HepG2 (cell line): Measurements from ENCODE around the gene SELENOS. TPM values are rescaled to one million over a fixed set of nuclear protein-coding genes. Genes with fewer than 3 reads are reported as not detected.

ENCODE experiments used
- CEBPG ChIP-seq: IDR thresholded peaks from 2 replicates; pipeline ENCODE4 v1.6.1; 2016
- ELF1 ChIP-seq: sonication (generic); formaldehyde crosslinking; IDR thresholded peaks from 2 replicates; pipeline ENCODE4 v1.4.0; 2020; ENCODE audit warnings: missing genetic modification reagents
- GATAD2A ChIP-seq: IDR thresholded peaks from 2 replicates; pipeline ENCODE4 v1.6.1; 2016
- HNF4G ChIP-seq, 2 experiments: sonication (generic) in 1 of 2; formaldehyde crosslinking in 1 of 2; IDR thresholded peaks; 2 replicates each; pipeline versions ENCODE4 v1.4.0 to v1.6.1; 2011 to 2020; ENCODE audit warnings: borderline replicate concordance in 2 of 2, low read depth in 2 of 2, mild to moderate bottlenecking in 2 of 2, low read length in 1 of 2, missing genetic modification reagents in 1 of 2, moderate library complexity in 1 of 2
- HNRNPLL ChIP-seq: fragments of 200-400 bp; formaldehyde crosslinking; IDR thresholded peaks from 2 replicates; pipeline ENCODE4 v1.6.1; 2017; ENCODE audit warnings: mild to moderate bottlenecking, low read depth, low read length; ENCODE audit not compliant: poor library complexity, severe bottlenecking
- JUN ChIP-seq: sonication (generic); formaldehyde crosslinking; IDR thresholded peaks from 2 replicates; pipeline ENCODE4 v1.4.0; 2020; ENCODE audit warnings: mild to moderate bottlenecking, missing genetic modification reagents
- KAT8 ChIP-seq: IDR thresholded peaks from 2 replicates; pipeline ENCODE4 v1.6.1; 2016; ENCODE audit warnings: missing genetic modification reagents, missing compliant biosample characterization
- MAFF ChIP-seq: IDR thresholded peaks from 2 replicates; pipeline ENCODE4 v1.6.1; 2011; ENCODE audit warnings: low read depth, low read length, improper control_type of control experiment
- MED1 ChIP-seq: sonication (generic); formaldehyde crosslinking; IDR thresholded peaks from 2 replicates; pipeline ENCODE4 v1.4.0; 2020; ENCODE audit warnings: missing genetic modification reagents
- NFKBIZ ChIP-seq: IDR thresholded peaks from 2 replicates; pipeline ENCODE4 v1.6.1; 2018; ENCODE audit warnings: missing genetic modification reagents, missing compliant biosample characterization
- SAP130 ChIP-seq: IDR thresholded peaks from 2 replicates; pipeline ENCODE4 v1.6.1; 2016; ENCODE audit warnings: low read depth
- SOX13 ChIP-seq, 3 experiments: fragments of 450-650 bp in 1 of 3; sonication (generic) in 1 of 3; formaldehyde crosslinking in 1 of 3; IDR thresholded peaks in 2 of 3; conservative IDR thresholded peaks in 1 of 3; 2 replicates each; pipeline versions ENCODE4 v1.5.0 to v1.6.1; 2016 to 2020; ENCODE audit warnings: antibody characterized with exemption in 1 of 3, mild to moderate bottlenecking in 1 of 3, missing compliant biosample characterization in 1 of 3, missing genetic modification reagents in 1 of 3, moderate library complexity in 1 of 3
- SOX6 ChIP-seq, 2 experiments: fragments of 450-650 bp in 1 of 2; sonication (generic) in 1 of 2; formaldehyde crosslinking in 1 of 2; IDR thresholded peaks; 2 replicates each; pipeline versions ENCODE4 v1.4.0 to v1.6.1; 2017 to 2020; ENCODE audit warnings: antibody characterized with exemption in 1 of 2, mild to moderate bottlenecking in 1 of 2, missing genetic modification reagents in 1 of 2
- ZBTB33 ChIP-seq: sonication (generic); formaldehyde crosslinking; IDR thresholded peaks from 2 replicates; pipeline ENCODE4 v1.4.0; 2020; ENCODE audit warnings: missing genetic modification reagents
- ZNF124 ChIP-seq: sonication (generic); formaldehyde crosslinking; IDR thresholded peaks from 2 replicates; pipeline ENCODE4 v1.4.0; 2020; ENCODE audit warnings: missing genetic modification reagents
- polyA plus RNA-seq, 8 experiments: library from polyadenylated mRNA; depleted of rRNA in 3 of 8; stranded (reverse) in 7 of 8; unstranded in 1 of 8; fragments of >200 nt; fragmentation: Illumina TruSeq in 4 of 8; extraction: Trizol in 4 of 8; gene quantifications; 2 replicates each; pipeline versions ENCODE4 v1.2.1 to v1.2.3, GENCODE V29; 2011 to 2016; ENCODE audit warnings: low read depth in 4 of 8, missing spikeins in 1 of 8, mixed read lengths in 1 of 8; ENCODE audit not compliant: insufficient read depth in 1 of 8
- total RNA-seq, 5 experiments: library from RNA; depleted of rRNA; stranded (reverse); fragments of >200 nt; fragmentation: Illumina TruSeq; extraction: Trizol; gene quantifications; 2 replicates each; pipeline ENCODE4 v1.2.3, GENCODE V29; 2016; ENCODE audit warnings: low read depth in 1 of 5
- TF ChIP-seq, protein P1 (sequence below), 2 experiments: fragments of 450-650 bp in 1 of 2; sonication (generic) in 1 of 2; formaldehyde crosslinking; IDR thresholded peaks; 2 replicates each; pipeline versions ENCODE4 v1.5.0 to v1.8.0; 2020 to 2022; ENCODE audit warnings: mild to moderate bottlenecking in 1 of 2, missing genetic modification reagents in 1 of 2
- TF ChIP-seq, protein P2 (sequence below): sonication (generic); formaldehyde crosslinking; IDR thresholded peaks from 2 replicates; pipeline ENCODE4 v1.4.0; 2020; ENCODE audit warnings: missing genetic modification reagents
- TF ChIP-seq, protein P3 (sequence below): sonication (generic); formaldehyde crosslinking; conservative IDR thresholded peaks from 2 replicates; pipeline ENCODE4 v1.4.0; 2020; ENCODE audit warnings: mild to moderate bottlenecking, missing genetic modification reagents, moderate library complexity
- TF ChIP-seq, protein P4 (sequence below): sonication (generic); formaldehyde crosslinking; IDR thresholded peaks from 2 replicates; pipeline ENCODE4 v1.8.0; 2022; ENCODE audit warnings: missing genetic modification reagents, mild to moderate bottlenecking, borderline replicate concordance

SELENOS gene
- total and polyA plus RNA-seq, 2 of the 13 experiments (the other 11 are each of a cell fraction or from before 2014, with no cell fraction given): 63.0 to 66.1 TPM

- no peak for TF ChIP-seq NFKBIZ (CRISPR knock-in tag)
- TF ChIP-seq KAT8 (CRISPR knock-in tag): peak; percentile 61
- 0 out of 2 replicates have a peak, but pooled peaks have one; percentile 6 for TF ChIP-seq MAFF
- TF ChIP-seq, protein P1, sequence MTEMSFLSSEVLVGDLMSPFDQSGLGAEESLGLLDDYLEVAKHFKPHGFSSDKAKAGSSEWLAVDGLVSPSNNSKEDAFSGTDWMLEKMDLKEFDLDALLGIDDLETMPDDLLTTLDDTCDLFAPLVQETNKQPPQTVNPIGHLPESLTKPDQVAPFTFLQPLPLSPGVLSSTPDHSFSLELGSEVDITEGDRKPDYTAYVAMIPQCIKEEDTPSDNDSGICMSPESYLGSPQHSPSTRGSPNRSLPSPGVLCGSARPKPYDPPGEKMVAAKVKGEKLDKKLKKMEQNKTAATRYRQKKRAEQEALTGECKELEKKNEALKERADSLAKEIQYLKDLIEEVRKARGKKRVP (CRISPR knock-in tag; IDR thresholded peaks at IDR 0.05): peak in 1 of 2 experiments; percentile 94; a peak in 2 of 4 replicates
- 0 out of 2 replicates have a peak, but pooled peaks have one; percentile 21 for TF ChIP-seq MED1 (CRISPR knock-in tag)
- no peak for TF ChIP-seq SOX13 (IDR thresholded peaks at IDR 0.05)
- peak in 1 of 2 experiments; percentile 25; a peak in 1 of 4 replicates for TF ChIP-seq SOX13 (CRISPR knock-in tag; conservative IDR thresholded peaks at IDR 0.05 in 1 of 2, IDR thresholded peaks at IDR 0.05 in 1 of 2)
- peak; percentile 91 for TF ChIP-seq CEBPG
- 0 out of 2 replicates have a peak, but pooled peaks have one; percentile 15 for TF ChIP-seq ZNF124 (CRISPR knock-in tag)
- peak; percentile 47; the same call in 1 of the 2 replicates for TF ChIP-seq HNF4G (IDR thresholded peaks at IDR 0.05; ENCODE audit: borderline replicate concordance, low read depth, low read length)
- TF ChIP-seq HNF4G (CRISPR knock-in tag; IDR thresholded peaks at IDR 0.05; ENCODE audit: borderline replicate concordance, low read depth): no peak
- TF ChIP-seq, protein P2, sequence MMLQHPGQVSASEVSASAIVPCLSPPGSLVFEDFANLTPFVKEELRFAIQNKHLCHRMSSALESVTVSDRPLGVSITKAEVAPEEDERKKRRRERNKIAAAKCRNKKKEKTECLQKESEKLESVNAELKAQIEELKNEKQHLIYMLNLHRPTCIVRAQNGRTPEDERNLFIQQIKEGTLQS (CRISPR knock-in tag): peak; percentile 61; the same call in 1 of the 2 replicates
- TF ChIP-seq GATAD2A (CRISPR knock-in tag): peak; percentile 64
- TF ChIP-seq, protein P3, sequence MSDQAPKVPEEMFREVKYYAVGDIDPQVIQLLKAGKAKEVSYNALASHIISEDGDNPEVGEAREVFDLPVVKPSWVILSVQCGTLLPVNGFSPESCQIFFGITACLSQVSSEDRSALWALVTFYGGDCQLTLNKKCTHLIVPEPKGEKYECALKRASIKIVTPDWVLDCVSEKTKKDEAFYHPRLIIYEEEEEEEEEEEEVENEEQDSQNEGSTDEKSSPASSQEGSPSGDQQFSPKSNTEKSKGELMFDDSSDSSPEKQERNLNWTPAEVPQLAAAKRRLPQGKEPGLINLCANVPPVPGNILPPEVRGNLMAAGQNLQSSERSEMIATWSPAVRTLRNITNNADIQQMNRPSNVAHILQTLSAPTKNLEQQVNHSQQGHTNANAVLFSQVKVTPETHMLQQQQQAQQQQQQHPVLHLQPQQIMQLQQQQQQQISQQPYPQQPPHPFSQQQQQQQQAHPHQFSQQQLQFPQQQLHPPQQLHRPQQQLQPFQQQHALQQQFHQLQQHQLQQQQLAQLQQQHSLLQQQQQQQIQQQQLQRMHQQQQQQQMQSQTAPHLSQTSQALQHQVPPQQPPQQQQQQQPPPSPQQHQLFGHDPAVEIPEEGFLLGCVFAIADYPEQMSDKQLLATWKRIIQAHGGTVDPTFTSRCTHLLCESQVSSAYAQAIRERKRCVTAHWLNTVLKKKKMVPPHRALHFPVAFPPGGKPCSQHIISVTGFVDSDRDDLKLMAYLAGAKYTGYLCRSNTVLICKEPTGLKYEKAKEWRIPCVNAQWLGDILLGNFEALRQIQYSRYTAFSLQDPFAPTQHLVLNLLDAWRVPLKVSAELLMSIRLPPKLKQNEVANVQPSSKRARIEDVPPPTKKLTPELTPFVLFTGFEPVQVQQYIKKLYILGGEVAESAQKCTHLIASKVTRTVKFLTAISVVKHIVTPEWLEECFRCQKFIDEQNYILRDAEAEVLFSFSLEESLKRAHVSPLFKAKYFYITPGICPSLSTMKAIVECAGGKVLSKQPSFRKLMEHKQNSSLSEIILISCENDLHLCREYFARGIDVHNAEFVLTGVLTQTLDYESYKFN (CRISPR knock-in tag): peak; percentile 60; the same call in 1 of the 2 replicates
- peak; percentile 21 for TF ChIP-seq HNRNPLL
- TF ChIP-seq SOX6 (IDR thresholded peaks at IDR 0.05): no peak
- peak; percentile 22; the same call in 1 of the 2 replicates for TF ChIP-seq SOX6 (CRISPR knock-in tag; IDR thresholded peaks at IDR 0.05)
- TF ChIP-seq SAP130 (CRISPR knock-in tag): peak; percentile 52; the same call in 1 of the 2 replicates
- TF ChIP-seq, protein P4, sequence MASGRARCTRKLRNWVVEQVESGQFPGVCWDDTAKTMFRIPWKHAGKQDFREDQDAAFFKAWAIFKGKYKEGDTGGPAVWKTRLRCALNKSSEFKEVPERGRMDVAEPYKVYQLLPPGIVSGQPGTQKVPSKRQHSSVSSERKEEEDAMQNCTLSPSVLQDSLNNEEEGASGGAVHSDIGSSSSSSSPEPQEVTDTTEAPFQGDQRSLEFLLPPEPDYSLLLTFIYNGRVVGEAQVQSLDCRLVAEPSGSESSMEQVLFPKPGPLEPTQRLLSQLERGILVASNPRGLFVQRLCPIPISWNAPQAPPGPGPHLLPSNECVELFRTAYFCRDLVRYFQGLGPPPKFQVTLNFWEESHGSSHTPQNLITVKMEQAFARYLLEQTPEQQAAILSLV (CRISPR knock-in tag): peak; percentile 55; the same call in 1 of the 2 replicates
- peak; percentile 19; the same call in 1 of the 2 replicates for TF ChIP-seq JUN (CRISPR knock-in tag)
- peak; percentile 72 for TF ChIP-seq ELF1 (CRISPR knock-in tag)
- TF ChIP-seq ZBTB33 (CRISPR knock-in tag): no peak
Observed at GRCh38 chr15:101324524-101325177, 47.4 kb upstream of the SELENOS start (continued).
